ENCODE data around the gene FBXW11.

Gene FBXW11

DNA sequence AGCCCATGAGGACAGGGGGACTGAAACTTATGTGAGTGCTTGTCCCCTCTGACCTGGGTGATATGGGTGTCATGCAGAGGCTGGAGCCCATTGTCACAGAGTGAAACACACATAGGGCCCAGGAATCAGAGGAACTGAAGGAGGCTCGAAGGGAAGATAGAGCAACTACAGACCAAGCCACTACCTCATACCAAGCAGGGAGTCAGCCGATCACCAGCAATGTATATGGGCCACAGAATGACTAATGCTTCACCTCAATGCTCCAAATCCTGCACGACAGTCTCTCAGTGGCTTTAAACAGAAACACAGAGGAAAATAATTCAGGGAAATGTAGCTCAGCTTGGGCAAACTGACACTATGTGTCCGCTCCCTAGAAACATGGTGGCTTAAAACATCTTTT lies 8.9 kb upstream of the FBXW11 start:
- no peak for DNase-seq

DNA sequence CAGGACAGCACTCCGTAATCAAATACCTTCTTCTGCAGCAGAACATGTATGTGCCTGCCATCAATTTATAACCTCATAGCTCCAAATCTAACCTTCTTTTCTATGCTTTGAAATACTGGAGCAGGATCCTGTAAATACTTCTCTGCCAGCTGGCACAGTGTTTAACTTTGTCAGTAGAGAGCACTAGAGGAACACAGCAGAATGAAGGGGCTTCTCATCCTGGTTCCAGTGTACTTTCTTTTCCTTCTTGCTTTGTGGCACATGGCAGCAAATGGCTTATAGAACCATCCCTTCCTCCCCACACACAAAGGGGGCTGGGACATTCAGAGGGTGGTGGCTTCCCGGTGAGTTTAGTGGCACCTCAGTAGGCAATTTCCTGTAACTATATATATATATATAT lies 3.8 kb upstream of the FBXW11 start:
- DNase-seq = no peak

DNA sequence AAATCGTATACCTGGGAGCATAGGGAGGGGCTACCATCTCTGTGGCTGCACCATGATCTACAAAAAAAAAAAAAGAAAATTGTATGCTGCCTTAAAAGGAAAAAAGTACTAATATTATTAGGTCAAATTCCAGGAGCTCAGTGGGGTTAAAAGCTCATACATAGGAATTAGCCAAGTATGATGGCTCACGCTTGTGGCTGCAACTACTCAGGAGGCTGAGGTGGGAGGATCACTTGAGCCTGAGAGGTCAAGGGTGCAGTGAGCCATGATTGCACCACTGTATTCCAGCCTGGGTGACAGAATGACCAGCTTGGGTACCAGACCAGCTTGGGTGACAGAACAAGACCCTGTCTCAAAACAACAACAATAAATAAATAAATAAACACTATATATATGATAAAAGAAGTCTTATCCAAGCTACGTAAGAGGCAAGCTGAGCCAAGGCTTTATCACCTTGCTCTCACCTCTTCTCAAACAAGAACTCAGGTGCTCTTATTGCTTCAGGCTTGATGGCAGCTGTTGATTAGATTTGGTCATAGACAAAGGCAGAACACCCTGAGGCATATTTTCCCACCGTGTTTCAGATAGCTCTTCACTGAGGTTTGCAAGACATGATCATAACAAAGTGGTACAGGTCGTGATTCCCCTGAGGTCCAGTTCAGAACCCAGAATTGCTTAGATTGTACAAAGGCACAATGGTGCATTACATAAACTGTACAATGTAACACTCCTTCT lies 3.3 kb upstream of the FBXW11 start:
- no peak for DNase-seq

DNA sequence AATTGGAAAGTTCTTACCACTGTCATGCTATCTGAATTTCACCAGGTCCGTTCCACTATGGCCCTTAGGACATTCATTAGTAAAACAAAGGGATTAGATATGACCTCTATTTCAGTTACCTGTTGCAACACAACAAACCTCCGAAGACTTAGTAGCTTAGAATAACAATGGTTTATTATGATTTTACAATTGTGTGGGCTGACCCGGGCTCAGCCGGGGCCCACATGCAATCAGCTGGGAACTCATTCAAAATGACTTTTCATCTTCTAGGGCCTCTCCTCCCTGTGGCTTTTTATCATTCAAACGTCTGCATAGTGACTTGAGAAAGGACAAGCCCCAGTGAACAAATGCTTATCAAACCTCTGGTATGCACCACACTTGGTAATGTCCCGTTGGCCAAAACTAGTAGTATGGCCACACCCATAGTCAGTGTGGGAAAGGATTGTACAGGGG lies 2.3 kb upstream of the FBXW11 start:
- no peak for DNase-seq

DNA sequence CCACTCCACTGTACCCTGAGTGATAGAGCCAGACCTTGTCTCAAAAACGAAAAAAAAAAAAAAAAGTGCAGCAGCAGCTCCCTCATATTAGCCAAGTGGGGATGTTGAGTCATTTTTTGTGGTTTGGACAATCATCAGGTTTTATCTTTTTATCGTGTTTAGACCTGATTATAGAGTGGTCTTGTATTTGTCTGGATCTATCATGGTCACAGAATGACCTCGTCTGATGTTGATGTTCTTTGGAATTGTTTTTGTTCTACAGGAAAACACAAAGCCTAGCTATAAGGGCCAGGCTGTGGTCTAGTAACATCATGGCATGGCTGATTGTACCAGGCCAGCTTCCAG lies 1.6 kb upstream of the FBXW11 start:
- DNase-seq = no peak

DNA sequence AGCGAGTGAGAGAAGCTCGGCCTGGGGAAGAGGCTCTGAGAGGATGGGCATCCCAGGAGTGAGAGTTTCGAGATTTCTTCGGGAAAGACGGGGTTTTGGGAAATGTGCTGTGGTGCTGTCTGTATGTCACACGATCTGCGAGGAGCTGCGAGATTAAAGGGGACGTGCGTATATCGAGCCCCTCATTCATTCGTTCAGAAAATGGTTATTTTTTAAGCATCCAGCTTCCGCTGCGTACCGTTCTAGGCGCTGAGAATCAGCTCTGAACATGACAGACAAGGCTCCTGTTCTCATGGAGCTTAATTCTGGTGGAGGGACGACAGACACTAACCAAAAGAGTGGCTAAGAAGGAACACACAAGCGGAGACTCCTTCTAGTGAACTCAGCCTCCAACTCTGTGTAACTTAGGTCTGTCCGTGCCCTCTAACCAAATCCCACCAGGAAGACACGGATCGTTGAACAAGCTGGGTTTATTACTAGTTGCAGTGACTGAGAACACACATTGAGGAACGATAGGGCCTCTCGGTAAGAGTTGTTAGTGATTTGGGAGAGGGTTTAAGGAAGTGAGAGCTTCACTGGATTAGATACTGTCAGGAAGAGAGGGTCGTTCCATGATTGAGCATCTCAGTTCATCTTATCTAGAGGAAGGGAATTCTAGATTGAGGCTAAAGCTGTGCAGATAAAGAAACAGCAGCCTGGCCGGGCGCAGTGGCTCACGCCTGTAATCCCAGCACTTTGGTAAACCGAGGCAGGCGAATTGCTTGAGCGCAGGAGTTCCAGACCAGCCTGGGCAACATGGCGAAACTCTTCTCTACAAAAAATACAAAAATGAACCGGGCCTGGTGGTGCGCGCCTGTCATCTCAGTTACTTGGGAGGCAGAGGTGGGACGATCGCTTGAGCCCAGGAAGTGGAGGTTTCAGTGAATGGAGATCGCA lies 1.0 kb upstream of the FBXW11 start:
- no peak for DNase-seq

DNA sequence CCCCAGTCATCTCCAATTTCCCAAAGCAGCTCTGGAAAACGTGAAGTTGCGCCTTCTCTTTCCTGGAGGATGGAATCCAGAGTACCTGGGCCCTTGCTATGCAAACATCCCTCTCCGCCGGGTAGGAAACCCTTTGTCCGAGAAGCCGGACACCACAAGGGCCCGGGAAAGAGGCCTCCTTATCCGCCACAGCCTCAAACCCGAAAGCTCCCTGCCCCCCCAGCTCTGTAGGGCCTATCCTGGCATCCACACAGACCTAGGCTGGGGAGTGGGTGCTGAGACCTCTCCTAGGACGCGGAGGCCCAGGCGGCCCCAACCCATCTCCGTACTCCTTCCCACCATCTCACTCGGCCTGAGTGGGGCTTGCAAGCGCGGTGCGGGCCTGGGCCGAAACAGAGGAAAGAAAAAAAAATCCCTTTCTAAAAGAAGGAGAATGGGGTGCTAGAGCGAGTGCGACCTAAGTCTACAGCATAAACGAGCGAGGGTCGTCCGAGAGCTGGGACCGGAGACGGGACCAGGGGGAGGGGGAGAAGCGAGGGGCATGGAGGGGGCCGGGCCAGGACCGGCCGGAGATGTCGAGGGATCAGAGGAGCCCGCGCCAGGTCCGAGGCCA lies 624 bp downstream of the FBXW11 start:
- no peak for DNase-seq

DNA sequence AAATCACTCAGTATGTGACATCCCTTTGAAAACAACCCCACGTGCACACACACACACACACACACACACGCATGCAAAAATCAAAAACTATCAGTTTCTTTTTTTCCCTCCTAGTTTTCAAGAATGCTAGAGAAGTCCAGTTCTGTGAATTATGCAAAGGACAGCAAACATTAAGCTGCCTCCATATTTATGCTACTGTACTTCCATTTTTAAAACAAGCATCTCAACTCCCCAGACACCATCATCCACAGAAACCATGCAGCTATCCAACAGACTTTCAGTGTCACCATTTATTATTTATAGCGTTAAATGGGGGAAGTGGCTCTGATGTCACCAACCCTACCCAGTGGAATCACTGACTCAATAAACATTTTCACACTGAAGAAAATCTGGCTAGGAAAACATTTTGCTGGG lies 1.6 kb downstream of the FBXW11 start:
- DNase-seq = no peak

DNA sequence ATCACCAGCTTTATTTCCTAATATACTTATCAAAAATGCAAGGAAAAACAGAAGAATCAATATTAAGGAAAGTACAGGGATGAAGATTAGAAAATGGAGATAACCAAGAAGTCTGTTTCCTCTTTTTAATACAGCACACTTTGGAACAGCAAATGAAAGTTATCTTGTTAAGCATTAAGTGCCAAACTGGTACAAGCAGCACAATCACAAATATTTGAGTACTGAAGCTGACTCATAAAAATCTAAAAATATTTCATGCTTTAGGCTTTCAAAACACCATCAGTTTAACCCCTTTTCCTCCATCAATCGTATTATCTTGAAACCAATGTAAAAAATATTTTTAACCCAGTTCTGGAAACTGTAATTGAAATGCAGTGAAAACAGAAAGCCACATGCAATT lies 2.7 kb downstream of the FBXW11 start:
- no peak for DNase-seq

DNA sequence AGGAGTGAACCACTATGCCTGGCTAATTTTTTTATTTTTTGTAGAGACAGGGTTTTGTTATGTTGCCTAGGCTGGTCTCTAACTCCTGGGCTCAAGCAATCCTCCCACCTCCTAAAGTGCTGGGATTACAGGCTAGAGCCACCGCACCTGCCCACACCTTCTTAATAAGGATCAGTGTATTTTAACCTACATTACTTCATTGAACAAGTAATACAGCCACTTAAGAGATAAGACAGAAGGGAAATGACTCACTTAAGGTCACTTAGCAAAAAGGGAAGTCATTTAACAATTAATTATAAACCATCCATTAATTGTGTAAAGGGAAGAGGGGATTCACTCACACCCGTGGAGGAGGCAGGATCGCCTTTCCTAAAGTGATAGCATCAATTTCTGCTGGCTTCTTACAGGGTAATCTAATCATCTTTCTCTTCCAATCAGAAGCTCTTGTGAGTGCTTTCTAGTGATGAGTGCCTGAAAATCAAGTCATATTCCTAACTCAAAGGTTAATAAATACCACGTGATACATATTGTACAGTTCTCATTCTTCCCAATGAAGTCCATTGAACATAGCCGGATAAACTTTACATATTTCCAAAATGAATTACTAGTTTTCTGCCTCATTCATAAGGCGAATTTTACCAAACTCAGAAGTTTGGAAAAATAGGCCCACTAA lies 3.5 kb downstream of the FBXW11 start:
- no peak for DNase-seq

DNA sequence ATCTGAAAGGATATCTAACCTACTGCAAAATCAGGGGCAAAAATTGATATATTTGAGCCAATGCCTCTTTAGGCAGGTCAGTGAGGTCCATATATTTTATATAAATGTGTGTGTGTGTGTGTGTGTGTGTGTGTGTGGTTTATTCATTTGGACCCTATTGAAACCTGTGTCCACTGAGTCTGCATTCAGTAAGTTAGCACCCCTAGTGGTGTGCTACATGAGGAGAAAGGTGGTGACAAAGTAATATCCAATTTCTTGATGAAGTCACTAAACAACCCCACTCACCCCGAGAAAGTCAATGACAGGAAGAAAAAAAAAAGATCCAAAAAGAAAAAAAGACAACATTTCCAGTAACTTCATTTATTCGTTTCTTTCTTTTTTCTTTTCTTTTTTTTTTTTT lies 4.1 kb downstream of the FBXW11 start:
- DNase-seq = no peak

DNA sequence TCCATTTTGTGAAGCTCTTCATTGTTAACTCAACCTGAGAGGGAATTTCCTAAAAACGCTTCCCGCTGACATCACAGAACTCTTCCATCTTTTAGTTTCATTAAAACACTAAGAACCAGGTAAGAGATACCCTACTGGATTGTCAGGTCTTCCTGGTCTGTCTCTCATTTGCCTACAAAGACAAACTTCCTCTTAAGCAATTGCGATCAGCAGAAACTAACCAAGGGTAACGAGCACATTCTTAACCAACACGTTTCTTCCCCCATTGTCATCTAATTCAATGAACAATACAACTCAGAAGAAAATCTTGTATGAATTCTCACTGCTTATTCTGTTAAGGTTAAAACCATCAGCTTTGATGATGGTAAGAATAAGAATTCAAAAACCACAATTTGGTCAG lies 6.6 kb downstream of the FBXW11 start:
- no peak for DNase-seq

DNA sequence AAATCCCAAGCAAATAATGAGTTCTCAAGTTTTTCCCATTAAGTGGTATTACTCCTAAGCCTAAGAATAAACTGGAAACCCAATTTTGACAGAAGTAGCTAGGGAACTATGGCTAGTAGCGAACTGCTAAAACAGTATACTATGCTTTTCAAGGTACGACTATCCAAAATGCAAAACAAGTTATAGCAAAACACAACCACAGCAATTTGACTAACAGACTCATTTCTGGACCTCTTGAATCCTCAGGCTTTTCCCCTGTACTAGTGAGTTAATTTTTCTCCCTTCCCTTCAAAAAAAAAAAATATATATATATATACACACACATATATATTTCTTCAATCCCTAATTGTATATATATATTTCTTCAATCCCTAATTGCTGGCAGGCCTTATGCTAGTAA lies 7.3 kb downstream of the FBXW11 start:
- DNase-seq = no peak

DNA sequence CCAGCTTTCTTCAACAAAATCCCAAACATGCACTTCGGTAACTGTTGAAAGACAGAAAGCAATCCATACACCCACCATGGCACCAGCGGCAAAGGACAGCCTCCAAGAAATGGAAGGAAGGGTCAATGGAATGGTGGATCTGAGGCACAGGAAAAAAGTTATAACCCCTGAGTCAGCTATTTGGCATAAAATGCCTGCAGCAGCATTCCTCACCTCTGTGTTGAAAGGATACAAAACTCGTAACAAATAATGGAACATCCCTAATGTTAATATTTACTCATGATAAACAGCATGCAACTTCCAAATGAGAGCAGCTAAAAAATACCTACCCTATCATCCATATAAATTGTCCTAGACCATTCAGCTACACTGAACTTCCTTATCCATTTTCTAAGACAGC lies 9.4 kb downstream of the FBXW11 start:
- DNase-seq = no peak

DNA sequence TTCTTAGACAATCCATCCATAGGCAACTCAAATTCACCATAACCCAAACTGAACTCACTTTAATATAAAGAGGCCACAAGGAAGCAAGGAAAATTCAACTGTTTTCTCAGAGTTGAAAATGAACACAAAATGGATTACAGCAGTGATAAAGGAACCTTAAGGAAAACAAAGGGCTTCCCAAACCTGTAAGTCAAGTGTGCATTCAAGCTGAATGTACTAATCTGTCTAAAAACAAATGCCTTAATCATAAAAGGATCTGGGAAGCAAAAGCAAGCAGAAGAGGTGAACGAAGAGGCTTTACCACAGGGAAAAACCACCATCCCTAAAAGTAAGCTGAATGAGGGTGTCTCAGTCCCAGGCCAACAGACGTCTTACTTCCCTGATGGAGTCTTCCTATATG lies 13.6 kb downstream of the FBXW11 start:
- no peak for DNase-seq

DNA sequence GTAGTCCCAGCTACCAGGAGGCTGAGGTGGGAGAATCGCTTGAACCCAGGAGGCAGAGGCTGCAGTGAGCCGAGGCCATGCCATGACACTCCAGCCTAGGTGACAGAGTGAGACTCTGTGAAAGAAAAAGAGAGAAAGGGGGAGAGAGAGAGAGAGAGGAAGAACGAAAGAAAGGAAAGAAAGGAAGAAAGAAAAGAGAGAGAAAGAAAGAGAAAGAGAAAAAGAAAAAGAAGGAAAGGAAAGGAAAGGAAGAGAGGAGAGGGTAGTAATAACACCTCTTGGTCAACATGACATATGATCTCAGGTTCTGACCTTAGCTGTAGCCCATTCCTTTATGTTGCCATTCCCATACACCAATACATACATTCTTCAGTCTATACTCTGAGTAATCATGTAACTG lies 14.1 kb downstream of the FBXW11 start:
- no peak for DNase-seq

DNA sequence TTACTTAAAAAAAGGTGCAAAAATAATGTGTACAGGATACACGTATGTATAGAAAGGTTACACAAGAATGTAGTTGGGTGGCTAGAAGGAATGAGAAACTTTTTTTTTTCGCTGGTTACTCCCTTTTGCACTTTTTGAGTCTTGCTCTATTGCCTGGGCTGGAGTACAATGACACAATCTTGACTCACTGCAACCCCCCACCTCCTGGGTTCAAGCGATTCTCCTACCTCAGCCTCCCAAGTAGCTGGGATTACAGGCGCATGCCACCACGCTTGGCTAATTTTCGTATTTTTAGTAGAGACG lies 15.8 kb downstream of the FBXW11 start:
- no peak for DNase-seq

DNA sequence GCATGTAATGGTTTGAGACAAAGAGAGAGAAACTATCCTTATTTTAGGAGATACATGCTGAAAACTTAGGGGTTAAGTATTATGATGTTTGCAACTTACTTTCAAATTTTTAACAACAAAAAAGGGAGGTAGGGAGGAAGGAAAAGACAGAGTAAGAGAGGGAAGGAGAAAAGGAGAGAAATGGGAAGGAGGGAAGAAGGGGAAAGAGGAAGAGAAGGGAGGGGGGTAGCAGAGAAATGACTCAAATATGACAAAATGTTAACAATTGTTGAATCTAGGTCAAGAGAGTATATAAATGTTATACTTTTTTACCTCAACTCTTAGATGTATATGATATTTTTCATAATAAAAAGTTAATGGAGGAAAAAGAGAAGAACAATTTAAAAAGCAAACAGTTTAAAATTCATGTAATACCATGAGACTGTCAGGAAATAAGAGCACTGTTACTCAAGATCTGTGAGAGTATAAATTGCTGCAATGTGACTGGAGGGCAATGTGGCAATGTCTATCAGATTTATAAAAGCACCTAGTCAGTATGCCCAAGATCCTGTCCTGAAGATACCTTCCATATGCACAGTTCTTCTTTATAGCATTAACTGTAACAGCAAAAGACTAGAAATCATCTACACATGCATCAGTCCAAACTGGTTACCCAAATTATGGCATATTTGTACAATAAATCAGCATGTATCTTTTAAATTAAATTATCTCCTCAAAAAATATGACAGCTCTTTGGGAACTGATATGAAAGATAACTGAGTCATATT lies 16.3 kb downstream of the FBXW11 start:
- DNase-seq = no peak

DNA sequence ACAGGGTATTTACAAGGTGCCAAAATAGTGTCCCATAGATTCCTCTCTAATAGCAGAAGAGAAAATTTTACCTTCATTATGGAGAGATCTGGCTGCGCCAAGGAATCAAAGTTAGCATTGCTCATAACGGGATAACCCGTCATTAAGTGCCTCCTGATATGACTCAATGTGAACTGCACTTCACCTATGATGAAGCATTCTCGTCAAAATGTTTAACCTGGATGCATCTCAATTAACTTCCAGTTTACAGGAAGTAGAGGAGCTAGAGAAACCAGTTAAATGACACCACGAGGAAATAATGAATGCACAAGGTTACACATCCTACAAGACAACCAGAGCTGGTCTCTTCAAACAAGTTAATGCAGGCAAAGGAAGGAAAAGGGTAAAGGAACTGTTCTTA lies 17.2 kb downstream of the FBXW11 start:
- DNase-seq = no peak

DNA sequence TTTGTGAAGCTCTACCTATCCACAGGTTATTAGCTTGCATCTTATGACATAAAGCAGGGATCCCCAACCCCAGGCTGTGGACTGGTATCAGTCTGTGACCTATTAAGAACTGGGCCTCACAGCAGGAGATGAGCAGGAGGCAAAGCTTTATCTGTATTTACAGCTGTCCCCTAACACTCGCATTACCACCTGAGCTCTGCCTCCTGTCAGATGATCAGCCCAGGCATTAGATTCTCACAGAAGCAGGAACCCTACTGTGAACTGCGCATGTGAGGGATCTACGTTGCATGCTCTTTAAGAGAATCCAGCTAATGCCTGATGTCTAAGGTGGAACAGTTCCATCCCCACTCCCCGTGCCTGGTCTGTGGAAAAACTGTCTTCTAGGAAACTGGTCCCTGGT lies 19.7 kb downstream of the FBXW11 start:
- no peak for DNase-seq

DNA sequence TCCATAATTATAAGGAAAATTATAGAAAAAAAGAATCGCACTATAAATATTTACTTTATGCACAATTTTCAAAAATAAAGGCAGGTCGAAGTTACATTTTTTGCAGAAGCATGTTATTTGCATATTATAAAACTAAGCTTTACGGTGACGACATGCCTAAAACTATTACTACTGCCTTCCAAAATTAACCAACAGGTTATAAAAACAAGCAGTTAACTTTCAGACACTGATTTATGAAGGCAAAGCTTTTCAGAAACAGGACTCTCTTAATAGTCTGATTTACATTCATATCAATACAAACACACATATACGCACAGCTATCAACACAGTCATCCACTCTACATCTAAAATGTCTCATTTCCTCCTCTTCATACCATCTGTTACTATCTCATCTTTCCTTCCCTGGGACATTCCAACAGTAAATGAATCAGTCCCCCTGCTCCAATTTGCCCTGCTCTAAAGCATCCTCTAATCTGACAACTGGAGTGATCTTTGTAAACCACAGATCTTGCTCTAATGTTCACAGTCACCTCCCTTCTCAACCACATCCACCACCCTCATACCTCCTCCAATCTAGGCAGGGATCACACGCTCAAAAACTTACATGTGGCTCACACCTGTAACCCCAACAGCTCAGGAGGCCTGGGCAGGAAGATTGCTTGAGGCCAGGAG lies 21.6 kb downstream of the FBXW11 start:
- DNase-seq = no peak

DNA sequence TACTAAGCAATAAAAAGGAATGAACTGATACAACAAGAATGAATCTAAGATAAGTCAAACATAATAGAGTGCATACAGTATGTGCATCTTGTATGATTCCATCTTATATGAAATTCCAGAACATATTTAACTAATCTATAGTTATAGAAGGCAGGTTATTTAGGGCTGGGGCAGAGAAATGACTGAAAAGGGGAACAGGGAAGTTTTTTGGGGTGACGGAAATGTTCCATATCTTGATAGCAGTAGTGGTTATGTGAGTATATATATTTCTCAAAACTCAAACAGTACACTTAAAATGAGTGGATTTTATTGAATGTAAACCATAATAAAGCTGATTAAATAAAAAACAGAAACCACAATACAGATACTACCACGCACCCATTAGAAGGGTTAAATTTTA lies 24.6 kb downstream of the FBXW11 start:
- DNase-seq = no peak

Data from stimulated activated CD4-positive, alpha-beta T cell treated with anti-CD3 and anti-CD28 coated beads, Interleukin-2, amount 100 ng/mL, for 48 hours (primary cell).